Uterus (tissue), 4 donors: ENCODE results near the gene CFAP92. TPM values are rescaled to one million over a fixed set of nuclear protein-coding genes. Genes with fewer than 3 reads are reported as not detected.
A peak's percentile ranks its signal among the peaks of the same experiment; 100 is the strongest.

Source experiments
- DNase-seq, 2 donors: peaks; one replicate each; pipeline ENCODE4 v3.0.0-alpha.2; 2019 to 2020
- H3K27ac ChIP-seq, 2 donors: fragments of 200-600 bp; sonication (generic); 1 replicate in 1 of 2; 2 replicates in 1 of 2; pipeline ENCODE4 v1.5.1; 2016 to 2018
- H3K27me3 ChIP-seq, 2 donors: fragments of 200-600 bp; sonication (generic); one replicate each; pipeline ENCODE4 v1.5.1; 2018 to 2019; ENCODE audit warnings: control low read depth in 1 of 2
- H3K36me3 ChIP-seq, 2 donors: fragments of 200-600 bp; sonication (generic); one replicate each; pipeline ENCODE4 v1.5.1; 2019; ENCODE audit warnings: control low read depth in 1 of 2
- H3K4me1 ChIP-seq, 2 donors: fragments of 200-600 bp; sonication (generic); one replicate each; pipeline ENCODE4 v1.5.1; 2018 to 2019; ENCODE audit warnings: control low read depth in 1 of 2
- H3K4me3 ChIP-seq, 2 donors: fragments of 200-600 bp; sonication (generic); 1 replicate in 1 of 2; 2 replicates in 1 of 2; pipeline ENCODE4 v1.5.1; 2018 to 2019; ENCODE audit warnings: mild to moderate bottlenecking in 1 of 2
- H3K9me3 ChIP-seq, 2 donors: fragments of 200-600 bp; sonication (generic); one replicate each; pipeline ENCODE4 v1.5.1; 2019; ENCODE audit warnings: control low read depth in 1 of 2
- CTCF ChIP-seq, 4 experiments: fragments of 200-600 bp in 2 of 4; fragments of 450-650 bp in 2 of 4; sonication (generic) in 2 of 4; IDR thresholded peaks; one replicate each; pipeline ENCODE4 v1.5.1; 2016 to 2019; ENCODE audit warnings: antibody characterized with exemption in 4 of 4, mild to moderate bottlenecking in 2 of 4, moderate library complexity in 1 of 4
- POLR2A ChIP-seq, 2 donors: fragments of 450-650 bp; IDR thresholded peaks; one replicate each; pipeline ENCODE4 v1.6.1; 2016; ENCODE audit warnings: antibody characterized with exemption in 2 of 2, mild to moderate bottlenecking in 1 of 2, moderate library complexity in 1 of 2
- intact Hi-C: fragments of 100-400 bp; cut with DNase I; formaldehyde crosslinking; loops from one replicate; pipeline ENCODE4 v1.15.1; 2023; ENCODE audit warnings: low total_unique reads
- total RNA-seq, 4 donors: library from RNA; depleted of rRNA in 3 of 4; stranded (reverse); fragments of >200 nt in 3 of 4; gene quantifications; one replicate each; pipeline versions ENCODE4 v1.1.0 to v1.2.4, GENCODE V29; 2014 to 2023
- donor health status: DM: yes; HTN: yes; CAD: no.

CFAP92 gene
- total RNA-seq, 4 donors from 2014 or later: 0.95 to 3.5 (median 2.1) TPM; not detected in 1

GRCh38 chr3:128999102-128999501 is 5.2 kb upstream of the CFAP92 start:
- DNase-seq: no peak
- no peak for TF ChIP-seq POLR2A (IDR thresholded peaks at IDR 0.05)
- intact Hi-C loops: no loop called here
- Histone ChIP-seq H3K9me3 (no peaks in the 10 kb centered on the region), H3K36me3 (no peaks in the 10 kb centered on the region), H3K27me3 (no peaks in the 10 kb centered on the region), H3K4me1 (no peaks in the 10 kb centered on the region), H3K27ac (no peak overlapping the region), H3K4me3 (no peak overlapping the region)

- no peak for TF ChIP-seq POLR2A (IDR thresholded peaks at IDR 0.05)
- no peak for TF ChIP-seq CTCF (IDR thresholded peaks at IDR 0.05)
Observed at GRCh38 chr3:128998561-128998960, 4.7 kb upstream of the CFAP92 start.

GRCh38 chr3:128997486-128998133 is 3.7 kb upstream of the CFAP92 start:
- H3K4me1 ChIP-seq: no peaks in the 10 kb centered on the region
- no peak overlapping the region for H3K27ac ChIP-seq
- intact Hi-C loops: no loop called here
- no peaks in the 10 kb centered on the region for H3K27me3 ChIP-seq
- TF ChIP-seq CTCF (IDR thresholded peaks at IDR 0.05) (no peak), POLR2A (IDR thresholded peaks at IDR 0.05) (no peak)
- no peak for DNase-seq
- H3K9me3 ChIP-seq: no peaks in the 10 kb centered on the region
- no peak overlapping the region for H3K4me3 ChIP-seq
- H3K36me3 ChIP-seq: no peaks in the 10 kb centered on the region

More at GRCh38 chr3:128998561-128998960, 4.7 kb upstream of the CFAP92 start:
- Histone ChIP-seq H3K27ac (no peak overlapping the region), H3K36me3 (no peaks in the 10 kb centered on the region), H3K9me3 (no peaks in the 10 kb centered on the region), H3K27me3 (no peaks in the 10 kb centered on the region), H3K4me3 (no peak overlapping the region), H3K4me1 (no peaks in the 10 kb centered on the region)
- DNase-seq: no peak
- intact Hi-C loops: no loop called here

GRCh38 chr3:128996726-128997125 is 2.9 kb upstream of the CFAP92 start:
- Histone ChIP-seq H3K4me3 (no peak overlapping the region), H3K4me1 (no peaks in the 10 kb centered on the region), H3K36me3 (no peaks in the 10 kb centered on the region), H3K27ac (no peak overlapping the region), H3K27me3 (no peaks in the 10 kb centered on the region), H3K9me3 (no peaks in the 10 kb centered on the region)
- intact Hi-C loops: no loop called here
- TF ChIP-seq CTCF (IDR thresholded peaks at IDR 0.05) (no peak), POLR2A (IDR thresholded peaks at IDR 0.05) (no peak)
- DNase-seq: peak in 1 of 2 donors; percentile 5

- Histone ChIP-seq H3K27me3 (no peaks in the 10 kb centered on the region), H3K27ac (no peak overlapping the region), H3K4me3 (no peak overlapping the region), H3K36me3 (no peaks in the 10 kb centered on the region), H3K4me1 (no peaks in the 10 kb centered on the region), H3K9me3 (no peaks in the 10 kb centered on the region)
- no peak for DNase-seq
- intact Hi-C loops: no loop called here
- TF ChIP-seq POLR2A (IDR thresholded peaks at IDR 0.05): no peak
- no peak for TF ChIP-seq CTCF (IDR thresholded peaks at IDR 0.05)
Observed at GRCh38 chr3:128996200-128996599, 2.3 kb upstream of the CFAP92 start.

- no peak for TF ChIP-seq CTCF (IDR thresholded peaks at IDR 0.05)
- no peak for TF ChIP-seq POLR2A (IDR thresholded peaks at IDR 0.05)
- H3K36me3 ChIP-seq: no peaks in the 10 kb centered on the region
- no peaks in the 10 kb centered on the region for H3K9me3 ChIP-seq
- no peaks in the 10 kb centered on the region for H3K27me3 ChIP-seq
- no peak for DNase-seq
- H3K27ac ChIP-seq: no peak overlapping the region
- intact Hi-C loops: no loop called here
- H3K4me3 ChIP-seq: no peak overlapping the region
- H3K4me1 ChIP-seq: no peaks in the 10 kb centered on the region
Observed at GRCh38 chr3:128995737-128996136, 1.9 kb upstream of the CFAP92 start.
